Measurements from ENCODE around the gene KCTD11. TPM values are rescaled to one million over a fixed set of nuclear protein-coding genes. Genes with fewer than 3 reads are reported as not detected.

KCTD11 gene
- total RNA-seq, 1 experiment from 2014 or later = 8.5 TPM

- BruUV-seq (replicated peaks) = no TSS peak
- H3K36me3 Mint-ChIP-seq (ENCODE audit: insufficient read depth, unreplicated experiment) = peaks cover 3% of the 10 kb centered on the region
- no peak overlapping the region for H3K4me3 Mint-ChIP-seq (ENCODE audit: low read depth, unreplicated experiment)
- no peak for DNase-seq
- no peak overlapping the region for H3K27ac Mint-ChIP-seq (ENCODE audit: unreplicated experiment)
- H3K9me3 Mint-ChIP-seq (ENCODE audit: low read depth, unreplicated experiment) = no peaks in the 10 kb centered on the region
- no peaks in the 10 kb centered on the region for H3K4me1 Mint-ChIP-seq (ENCODE audit: low read depth, unreplicated experiment)
- peaks cover 33% of the 10 kb centered on the region for H3K27me3 Mint-ChIP-seq (ENCODE audit: unreplicated experiment)
- CTCF ChIA-PET = interaction anchor here (1.2 kb wide), 1 partner anchor 11 kb away, joined by 3 read pairs; the partner anchor contains the start of gene NEURL4
- intact Hi-C loops (cut with micrococcal nuclease; ENCODE audit: unreplicated experiment) = no loop called here
- TF ChIP-seq, protein P1, sequence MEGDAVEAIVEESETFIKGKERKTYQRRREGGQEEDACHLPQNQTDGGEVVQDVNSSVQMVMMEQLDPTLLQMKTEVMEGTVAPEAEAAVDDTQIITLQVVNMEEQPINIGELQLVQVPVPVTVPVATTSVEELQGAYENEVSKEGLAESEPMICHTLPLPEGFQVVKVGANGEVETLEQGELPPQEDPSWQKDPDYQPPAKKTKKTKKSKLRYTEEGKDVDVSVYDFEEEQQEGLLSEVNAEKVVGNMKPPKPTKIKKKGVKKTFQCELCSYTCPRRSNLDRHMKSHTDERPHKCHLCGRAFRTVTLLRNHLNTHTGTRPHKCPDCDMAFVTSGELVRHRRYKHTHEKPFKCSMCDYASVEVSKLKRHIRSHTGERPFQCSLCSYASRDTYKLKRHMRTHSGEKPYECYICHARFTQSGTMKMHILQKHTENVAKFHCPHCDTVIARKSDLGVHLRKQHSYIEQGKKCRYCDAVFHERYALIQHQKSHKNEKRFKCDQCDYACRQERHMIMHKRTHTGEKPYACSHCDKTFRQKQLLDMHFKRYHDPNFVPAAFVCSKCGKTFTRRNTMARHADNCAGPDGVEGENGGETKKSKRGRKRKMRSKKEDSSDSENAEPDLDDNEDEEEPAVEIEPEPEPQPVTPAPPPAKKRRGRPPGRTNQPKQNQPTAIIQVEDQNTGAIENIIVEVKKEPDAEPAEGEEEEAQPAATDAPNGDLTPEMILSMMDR (IDR thresholded peaks at IDR 0.05; ENCODE audit: unreplicated experiment) = no peak
These were observed 11.8 kb upstream of the KCTD11 start for GRCh38 chr17:7340179-7340578.

GRCh38 chr17:7341842-7342241 is 10.1 kb upstream of the KCTD11 start:
- Mint-ChIP-seq H3K9me3 (ENCODE audit: low read depth, unreplicated experiment) (no peaks in the 10 kb centered on the region), H3K4me1 (ENCODE audit: low read depth, unreplicated experiment) (no peaks in the 10 kb centered on the region), H3K27me3 (ENCODE audit: unreplicated experiment) (peaks cover 33% of the 10 kb centered on the region), H3K4me3 (ENCODE audit: low read depth, unreplicated experiment) (no peak overlapping the region), H3K27ac (ENCODE audit: unreplicated experiment) (no peak overlapping the region), H3K36me3 (ENCODE audit: insufficient read depth, unreplicated experiment) (peaks cover 12% of the 10 kb centered on the region)
- no peak for DNase-seq
- no TSS peak for BruUV-seq (replicated peaks)
- intact Hi-C loops (cut with micrococcal nuclease; ENCODE audit: unreplicated experiment) = no loop called here
- CTCF ChIA-PET = no interaction called here
- TF ChIP-seq, protein P1 (IDR thresholded peaks at IDR 0.05; ENCODE audit: unreplicated experiment) = no peak

DNA sequence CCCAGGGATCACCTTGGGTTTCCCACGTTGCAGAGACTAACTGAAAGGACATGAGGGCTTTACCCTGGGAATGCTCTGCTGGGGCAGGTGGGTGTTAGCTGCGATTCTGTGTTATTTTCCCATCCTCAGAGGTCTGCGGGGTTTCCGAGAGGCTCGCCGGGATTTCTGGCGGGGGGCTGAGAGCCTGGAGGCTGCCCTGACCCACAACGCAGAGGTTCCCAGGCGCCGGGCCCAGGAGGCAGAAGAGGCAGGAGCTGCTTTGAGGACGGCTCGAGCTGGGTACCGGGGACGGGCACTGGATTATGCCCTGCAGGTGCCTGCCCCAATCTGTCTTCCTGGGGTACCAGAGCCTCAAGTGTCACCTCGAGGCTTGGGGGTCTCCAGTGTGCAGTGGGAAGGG is 8.7 kb upstream of the KCTD11 start:
- CTCF ChIA-PET = no interaction called here
- peaks cover 5% of the 10 kb centered on the region for H3K4me1 Mint-ChIP-seq (ENCODE audit: low read depth, unreplicated experiment)
- no peak for DNase-seq
- no peaks in the 10 kb centered on the region for H3K9me3 Mint-ChIP-seq (ENCODE audit: low read depth, unreplicated experiment)
- TF ChIP-seq, protein P1 (IDR thresholded peaks at IDR 0.05; ENCODE audit: unreplicated experiment) = no peak
- no TSS peak for BruUV-seq (replicated peaks)
- H3K36me3 Mint-ChIP-seq (ENCODE audit: insufficient read depth, unreplicated experiment) = peaks cover 23% of the 10 kb centered on the region
- intact Hi-C loops (cut with micrococcal nuclease; ENCODE audit: unreplicated experiment) = no loop called here
- H3K27me3 Mint-ChIP-seq (ENCODE audit: unreplicated experiment) = peaks cover 47% of the 10 kb centered on the region
- H3K4me3 Mint-ChIP-seq (ENCODE audit: low read depth, unreplicated experiment) = no peak overlapping the region
- no peak overlapping the region for H3K27ac Mint-ChIP-seq (ENCODE audit: unreplicated experiment)

DNA sequence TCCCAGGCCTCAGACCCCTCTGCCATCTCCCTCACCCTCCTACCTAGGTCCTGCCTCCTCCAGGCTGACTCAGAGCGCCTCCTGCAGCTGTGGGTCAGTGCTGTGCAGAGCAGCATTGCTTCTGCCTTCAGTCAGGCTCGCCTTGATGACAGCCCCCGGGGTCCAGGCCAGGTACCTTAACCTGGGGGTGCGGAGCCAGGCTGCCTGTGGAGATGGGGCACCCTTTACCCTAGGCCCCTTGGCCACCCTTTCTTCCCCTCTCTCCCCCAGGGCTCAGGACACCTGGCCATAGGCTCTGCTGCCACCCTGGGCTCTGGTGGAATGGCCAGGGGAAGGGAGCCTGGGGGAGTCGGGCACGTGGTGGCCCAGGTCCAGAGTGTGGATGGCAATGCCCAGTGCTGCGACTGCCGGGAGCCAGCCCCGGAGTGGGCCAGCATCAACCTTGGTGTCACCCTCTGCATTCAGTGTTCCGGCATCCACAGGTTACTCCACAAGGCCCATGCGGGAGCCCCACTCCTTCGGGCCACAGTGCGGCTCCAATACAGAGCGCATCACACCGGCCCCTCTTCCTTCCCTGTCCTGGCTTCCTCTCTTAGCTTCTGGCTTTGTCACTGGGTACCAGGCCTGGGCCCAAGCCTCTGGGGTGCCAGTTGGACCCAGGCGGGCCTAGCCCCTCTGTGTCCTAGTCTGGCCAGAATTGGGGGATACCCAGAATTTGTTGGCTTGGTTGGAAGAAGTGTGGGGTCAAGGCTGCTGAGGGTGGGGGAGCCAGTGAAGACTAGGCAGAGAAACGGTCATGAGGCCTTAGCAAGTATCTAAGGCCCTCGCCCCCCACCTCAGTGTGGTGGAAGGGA is 5.0 kb upstream of the KCTD11 start:
- H3K36me3 Mint-ChIP-seq (ENCODE audit: insufficient read depth, unreplicated experiment) = peaks cover 51% of the 10 kb centered on the region
- TF ChIP-seq, protein P1 (IDR thresholded peaks at IDR 0.05; ENCODE audit: unreplicated experiment) = no peak

More for the DNA sequence above, 5.0 kb upstream of the KCTD11 start:
- Mint-ChIP-seq H3K4me1 (ENCODE audit: low read depth, unreplicated experiment) (peaks cover 8% of the 10 kb centered on the region), H3K9me3 (ENCODE audit: low read depth, unreplicated experiment) (no peaks in the 10 kb centered on the region), H3K4me3 (ENCODE audit: low read depth, unreplicated experiment) (no peak overlapping the region), H3K27me3 (ENCODE audit: unreplicated experiment) (peaks cover 42% of the 10 kb centered on the region), H3K27ac (ENCODE audit: unreplicated experiment) (peak overlapping the region; percentile 57)
- DNase-seq = no peak
- CTCF ChIA-PET = no interaction called here
- intact Hi-C loops (cut with micrococcal nuclease; ENCODE audit: unreplicated experiment) = loop anchor here (1.0 to 5.0 kb wide), 2 partner anchors 67 to 300 kb away; no protein-coding TSS in a partner anchor
- no TSS peak for BruUV-seq (replicated peaks)

Measured in Calu3 (cell line).